Erythroblast (primary cell): ENCODE results near the gene ARHGEF10L.
A peak's percentile ranks its signal among the peaks of the same experiment; 100 is the strongest.

ENCODE experiments used
- DNase-seq, 2 experiments: peaks; one replicate each; lab custom pipeline; 2025; lab: John Stamatoyannopoulos, UW
- GATA1 ChIP-seq: IDR thresholded peaks from 2 replicates; pipeline ENCODE4 v1.6.1; 2011; ENCODE audit warnings: low read depth, mild to moderate bottlenecking, control low read depth, low read length, moderate library complexity
- POLR2A ChIP-seq: IDR thresholded peaks from 2 replicates; pipeline ENCODE4 v1.6.1; 2011; ENCODE audit warnings: mild to moderate bottlenecking, low read length

The ARHGEF10L gene

GRCh38 chr1:17563494-17564281 lies 24.2 kb downstream of the ARHGEF10L start:
- TF ChIP-seq GATA1 (no peak), POLR2A (no peak)
- no peak for DNase-seq

GRCh38 chr1:17564458-17565393 lies 25.2 kb downstream of the ARHGEF10L start:
- no peak for TF ChIP-seq POLR2A
- no peak for TF ChIP-seq GATA1
- no peak for DNase-seq

GRCh38 chr1:17565461-17566252 lies 26.2 kb downstream of the ARHGEF10L start:
- TF ChIP-seq POLR2A (no peak), GATA1 (no peak)

GRCh38 chr1:17566417-17566816 lies 26.9 kb downstream of the ARHGEF10L start:
- no peak for TF ChIP-seq GATA1
- no peak for TF ChIP-seq POLR2A
- DNase-seq: no peak

More at GRCh38 chr1:17565461-17566252, 26.2 kb downstream of the ARHGEF10L start:
- DNase-seq: no peak

GRCh38 chr1:17566892-17567291 lies 27.4 kb downstream of the ARHGEF10L start:
- TF ChIP-seq GATA1: no peak
- no peak for TF ChIP-seq POLR2A
- DNase-seq: no peak

GRCh38 chr1:17567582-17567981 lies 28.1 kb downstream of the ARHGEF10L start:
- TF ChIP-seq POLR2A (no peak), GATA1 (no peak)
- no peak for DNase-seq

- no peak for DNase-seq
- no peak for TF ChIP-seq GATA1
- no peak for TF ChIP-seq POLR2A
Measured at GRCh38 chr1:17568014-17568900, 28.8 kb downstream of the ARHGEF10L start.

- DNase-seq: peak; percentile 75 to 82
- no peak for TF ChIP-seq POLR2A
- no peak for TF ChIP-seq GATA1
Measured at GRCh38 chr1:17569200-17570139, 30.0 kb downstream of the ARHGEF10L start.

- no peak for DNase-seq
- TF ChIP-seq POLR2A (no peak), GATA1 (no peak)
Measured at GRCh38 chr1:17570228-17570627, 30.7 kb downstream of the ARHGEF10L start.

- peak in 1 of 2 experiments; percentile 11 for DNase-seq
- TF ChIP-seq POLR2A: no peak
- no peak for TF ChIP-seq GATA1
Measured at GRCh38 chr1:17572264-17572985, 32.9 kb downstream of the ARHGEF10L start.

GRCh38 chr1:17573518-17574041 lies 34.1 kb downstream of the ARHGEF10L start:
- DNase-seq: no peak
- no peak for TF ChIP-seq GATA1
- no peak for TF ChIP-seq POLR2A

GRCh38 chr1:17574516-17574915 lies 35.0 kb downstream of the ARHGEF10L start:
- TF ChIP-seq GATA1 (no peak), POLR2A (no peak)
- DNase-seq: no peak
